Islet precursor cell (in vitro differentiated cells): Measurements from ENCODE around the gene MED13L.
"Not testable (repeated sequence)": the region's sequence is repeated elsewhere in the genome, so short reads cannot be mapped to it uniquely, and the experiment has no call there.

Source experiments
- DNase-seq: peaks from one replicate; pipeline ENCODE4 v3.0.0-alpha.2; 2018

Gene MED13L

GRCh38 chr12:116245189-116245588 is 32.3 kb downstream of the MED13L start:
- DNase-seq = no peak

DNA sequence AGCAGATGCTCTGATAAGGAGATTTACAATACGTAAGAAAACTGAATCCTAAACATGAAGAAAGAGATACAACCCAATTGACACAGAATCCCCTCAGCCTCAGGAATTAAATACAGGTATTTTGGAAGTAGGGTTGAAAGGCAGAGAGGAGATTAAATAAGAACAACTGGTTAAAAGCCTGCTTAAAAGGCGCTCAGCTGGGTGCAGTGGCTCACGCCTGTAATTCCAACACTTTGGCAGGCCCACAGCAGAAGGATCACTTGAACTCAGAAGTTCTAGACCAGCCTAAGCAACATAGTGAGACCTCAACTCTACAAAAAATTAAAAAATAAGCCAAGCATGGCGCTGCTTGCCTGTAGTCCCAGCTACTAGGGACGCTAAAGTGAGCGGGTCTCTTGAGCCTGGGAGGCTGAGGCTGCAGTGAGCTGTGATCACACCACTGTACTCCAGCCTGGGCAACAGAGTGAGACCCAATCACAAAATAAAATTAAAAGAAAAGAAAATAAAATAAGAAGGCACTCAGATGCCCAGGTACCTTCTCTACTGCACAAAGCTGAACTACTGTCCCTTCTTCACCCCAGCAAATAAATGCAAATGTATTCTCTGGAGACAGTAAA is 32.9 kb downstream of the MED13L start:
- no peak for DNase-seq

DNA sequence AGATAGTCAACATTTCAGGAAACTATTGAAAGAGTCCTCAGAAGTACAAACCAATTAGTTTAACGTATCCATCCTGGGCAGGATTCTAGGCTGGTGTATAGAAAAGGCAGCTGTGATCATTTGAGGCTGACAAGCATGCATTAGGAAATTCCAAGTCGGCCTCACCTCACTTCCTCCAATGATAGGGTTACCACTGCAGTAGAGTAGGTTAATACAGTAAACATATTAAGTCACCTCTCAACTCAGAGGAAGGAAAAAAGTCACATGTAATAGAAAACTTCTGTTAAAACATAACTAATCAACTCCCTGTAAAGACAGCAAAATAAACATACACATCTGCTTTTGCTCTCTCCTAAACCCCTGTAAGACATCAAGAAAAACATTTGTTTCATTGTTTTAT is 33.5 kb downstream of the MED13L start:
- no peak for DNase-seq

- no peak for DNase-seq
Measured at GRCh38 chr12:116242740-116243139, 34.8 kb downstream of the MED13L start.

- no peak for DNase-seq
Measured at GRCh38 chr12:116241157-116241759, 36.2 kb downstream of the MED13L start.

GRCh38 chr12:116238570-116239119 is 38.8 kb downstream of the MED13L start:
- DNase-seq = not testable (repeated sequence)

GRCh38 chr12:116238149-116238548 is 39.3 kb downstream of the MED13L start:
- DNase-seq = no peak

DNA sequence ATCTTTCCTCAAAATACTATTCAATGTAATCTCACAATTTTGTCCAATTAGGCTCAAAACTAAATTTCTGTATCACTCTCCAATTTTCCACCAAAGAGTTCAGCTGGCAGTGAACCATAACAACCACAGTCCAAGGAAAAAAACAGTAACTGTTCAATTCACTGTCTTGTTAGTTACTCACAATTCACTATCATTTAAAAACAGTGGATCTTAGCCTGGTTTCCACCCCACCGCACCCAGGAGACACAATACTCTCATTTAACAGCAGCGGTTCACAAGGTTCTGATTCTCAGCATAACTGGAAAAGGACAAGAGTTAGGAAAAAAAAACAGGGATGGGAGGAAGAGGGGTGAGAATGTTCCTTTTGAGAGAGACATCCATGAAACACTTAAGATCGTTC is 40.5 kb downstream of the MED13L start:
- DNase-seq = no peak

DNA sequence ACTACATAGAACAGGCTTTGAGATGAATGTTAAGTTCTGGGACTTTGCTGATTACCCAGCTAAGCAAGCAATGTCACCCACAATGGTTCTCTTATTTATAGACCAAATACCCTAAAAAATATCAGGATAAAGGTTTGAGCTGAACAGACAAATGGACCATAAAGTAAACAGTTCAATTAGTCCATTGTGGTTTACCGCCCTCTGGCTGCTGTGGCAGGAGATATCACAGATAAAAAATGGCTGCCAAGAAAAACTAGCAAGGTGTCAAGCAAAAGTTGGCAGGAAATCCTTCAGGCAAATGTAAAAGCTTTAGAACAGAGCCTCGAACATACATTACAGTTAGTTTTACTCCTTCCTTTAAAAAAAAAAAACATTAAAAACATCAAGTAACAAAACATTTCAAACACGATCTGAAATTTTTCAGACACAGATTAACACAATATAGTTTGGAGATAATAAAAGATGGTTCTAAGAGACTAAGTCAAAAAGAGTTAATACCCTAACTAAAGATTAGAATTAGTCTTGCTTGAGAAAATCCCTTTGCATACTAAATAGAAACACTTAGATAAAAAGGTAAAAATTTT is 41.3 kb downstream of the MED13L start:
- peak; percentile 64 for DNase-seq

DNA sequence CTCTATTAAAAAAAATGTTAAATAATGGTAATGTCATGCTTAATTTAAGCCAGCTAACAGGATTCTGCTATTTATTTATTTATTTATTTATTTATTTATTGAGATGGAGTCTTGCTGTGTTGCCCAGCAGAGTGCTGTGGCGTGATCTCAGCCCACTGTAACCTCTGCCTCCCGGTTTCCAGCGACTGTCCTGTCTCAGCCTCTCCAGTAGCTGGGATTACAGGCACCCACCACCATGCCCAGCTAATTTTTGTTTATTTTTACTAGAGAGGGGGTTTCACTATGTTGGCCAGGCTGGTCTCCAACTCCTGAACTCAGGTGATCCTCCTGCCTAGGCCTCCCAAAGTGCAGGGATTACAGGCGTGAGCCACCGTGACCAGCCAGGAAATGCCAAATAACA is 43.3 kb downstream of the MED13L start:
- DNase-seq = not testable (repeated sequence)

- no peak for DNase-seq
Measured at GRCh38 chr12:116233669-116234068, 43.8 kb downstream of the MED13L start.

DNA sequence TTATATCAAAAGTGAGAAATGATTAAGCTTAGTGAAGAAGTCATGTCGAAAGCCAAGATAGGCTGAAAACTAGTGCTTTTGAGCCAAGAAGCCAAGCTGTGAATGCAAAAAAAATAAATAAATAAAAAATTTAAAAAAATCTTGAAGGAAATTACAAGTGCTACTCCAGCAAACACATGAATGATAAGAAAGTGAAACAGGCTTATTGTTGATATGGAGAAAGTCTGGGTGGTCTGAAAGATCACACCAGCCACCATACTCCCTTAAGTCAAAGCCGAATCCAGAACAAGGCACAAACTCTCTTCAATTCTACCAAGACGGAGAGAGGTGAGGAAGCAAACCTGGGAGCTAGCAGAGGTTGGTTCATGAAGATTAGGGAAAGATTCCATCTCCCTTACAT is 49.7 kb downstream of the MED13L start:
- DNase-seq = no peak

GRCh38 chr12:116226026-116226425 is 51.5 kb downstream of the MED13L start:
- DNase-seq = no peak

DNA sequence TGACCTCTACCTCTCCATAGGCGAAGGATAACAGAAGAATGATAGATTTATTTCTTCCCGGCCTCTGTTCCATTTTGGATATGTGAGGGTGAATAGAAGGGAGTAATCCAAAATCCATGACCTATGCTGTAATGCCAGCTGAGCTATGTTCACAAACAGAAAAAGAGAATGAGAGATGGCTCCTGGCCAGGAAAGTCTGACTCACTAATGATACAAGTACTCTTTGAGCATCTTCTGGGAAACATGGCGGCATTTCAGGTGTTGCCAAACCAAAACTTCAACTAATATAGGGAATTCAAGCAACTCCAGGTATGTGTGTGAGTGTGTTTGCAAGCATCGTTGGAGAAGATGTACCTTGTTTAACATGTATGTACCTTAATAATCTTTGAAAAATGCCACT is 55.1 kb downstream of the MED13L start:
- no peak for DNase-seq

DNA sequence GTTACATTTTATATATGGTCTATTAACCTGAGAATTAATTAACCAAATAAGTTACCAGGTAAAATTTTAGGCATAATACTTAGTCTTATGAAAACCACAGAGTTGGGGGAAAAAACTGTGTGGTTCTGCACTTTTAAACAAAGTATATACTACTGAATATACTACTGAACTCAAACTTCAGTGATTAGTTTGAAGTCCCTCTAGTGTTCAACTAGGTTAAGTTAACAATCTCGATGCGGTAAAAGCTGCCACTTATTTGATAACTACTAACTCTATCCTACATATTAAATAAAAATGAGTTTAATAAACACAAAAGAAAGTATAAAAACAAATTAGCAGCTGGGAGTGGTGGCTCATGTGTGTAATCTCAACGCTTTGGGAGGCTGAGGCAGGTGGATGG is 56.7 kb downstream of the MED13L start:
- no peak for DNase-seq

DNA sequence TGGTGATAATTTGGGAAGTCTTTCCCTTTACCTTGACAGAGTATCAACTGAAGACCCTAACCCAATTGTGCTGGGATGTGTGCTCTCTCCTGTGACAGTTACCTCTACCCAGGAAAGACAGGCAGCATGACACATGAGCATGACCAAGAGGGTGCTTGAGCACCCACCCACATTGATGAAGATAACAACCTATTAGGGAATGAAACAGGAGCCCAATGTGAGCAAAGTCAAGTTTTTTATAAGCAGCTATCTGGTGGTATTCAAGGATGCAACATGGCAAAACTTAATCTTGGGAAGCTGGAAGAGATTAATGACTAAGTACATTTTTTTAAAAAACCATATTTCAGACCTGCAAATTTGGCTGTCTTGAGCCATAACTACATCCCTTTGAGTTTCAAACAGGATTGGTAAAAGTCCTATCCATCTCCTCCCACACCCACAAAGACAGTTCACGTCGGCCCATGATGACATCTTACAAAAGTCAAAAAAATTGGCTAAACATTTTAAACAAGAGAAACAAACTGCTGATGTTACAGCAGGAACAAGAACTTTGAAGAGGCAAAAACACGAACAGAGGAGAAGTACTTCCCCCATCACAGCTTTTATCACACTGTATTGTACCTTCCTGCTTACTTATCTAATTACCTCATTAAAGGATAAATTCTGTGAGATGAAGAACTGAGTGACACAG is 60.3 kb downstream of the MED13L start:
- no peak for DNase-seq

- DNase-seq = no peak
Measured at GRCh38 chr12:116216022-116216756, 61.3 kb downstream of the MED13L start.

GRCh38 chr12:116215023-116215422 is 62.5 kb downstream of the MED13L start:
- no peak for DNase-seq

- no peak for DNase-seq
Measured at GRCh38 chr12:116213885-116214527, 63.5 kb downstream of the MED13L start.

DNA sequence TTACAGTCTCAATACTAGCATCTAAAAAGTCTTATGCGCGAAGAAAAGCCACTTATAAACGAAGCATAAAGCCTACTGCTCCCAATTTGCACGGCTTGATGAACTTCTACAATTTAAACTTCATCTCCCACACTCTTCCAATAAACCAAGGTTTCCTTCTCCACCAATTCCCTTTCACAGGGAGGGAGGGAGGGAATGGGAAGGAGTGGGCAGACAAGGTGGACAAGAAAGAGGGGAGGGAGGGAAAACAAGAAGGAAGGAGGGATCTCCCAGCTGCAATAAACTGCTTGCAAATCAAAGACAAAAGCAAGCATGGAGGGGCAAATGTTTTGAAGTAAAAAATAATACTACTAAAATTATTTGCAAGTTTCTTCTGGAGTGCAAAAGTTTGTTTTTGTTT is 64.5 kb downstream of the MED13L start:
- peak; percentile 61 for DNase-seq

- no peak for DNase-seq
Measured at GRCh38 chr12:116210762-116211161, 66.7 kb downstream of the MED13L start.

- no peak for DNase-seq
Measured at GRCh38 chr12:116210131-116210530, 67.4 kb downstream of the MED13L start.

- no peak for DNase-seq
Measured at GRCh38 chr12:116209503-116209902, 68.0 kb downstream of the MED13L start.
